Activated CD4-positive, alpha-beta memory T cell treated with anti-CD3 and anti-CD28 coated beads for 36 hours (primary cell): ENCODE measurements around the gene PDE4B. TPM values are rescaled to one million over a fixed set of nuclear protein-coding genes. Genes with fewer than 3 reads are reported as not detected.

Experiments
- CTCF ChIA-PET: fragments of 350-600 bp; sonication (Branson Sonifier 250); formaldehyde crosslinking; loops from one replicate; lab custom pipeline; 2021; ENCODE audit warnings: antibody characterized with exemption, inconsistent platforms; lab: Charles Lee
- POLR2A ChIA-PET: fragments of 350-600 bp; sonication (Branson Sonifier 250); formaldehyde crosslinking; loops from one replicate; lab custom pipeline; 2021; ENCODE audit warnings: antibody characterized with exemption; lab: Charles Lee
- DNase-seq: peaks from one replicate; pipeline ENCODE4 v3.0.0-alpha.2; 2020
- H3K27ac Mint-ChIP-seq: one replicate; pipeline ENCODE4 v1.8.0; 2021; ENCODE audit warnings: mixed read lengths
- H3K27me3 Mint-ChIP-seq: one replicate; pipeline ENCODE4 v1.8.0; 2021; ENCODE audit warnings: mixed read lengths
- H3K36me3 Mint-ChIP-seq: one replicate; pipeline ENCODE4 v1.8.0; 2021; ENCODE audit warnings: mixed read lengths
- H3K4me1 Mint-ChIP-seq: one replicate; pipeline ENCODE4 v1.8.0; 2021; ENCODE audit warnings: low read depth, mixed read lengths
- H3K4me3 Mint-ChIP-seq: one replicate; pipeline ENCODE4 v1.8.0; 2021; ENCODE audit warnings: mild to moderate bottlenecking, mixed read lengths
- H3K9me3 Mint-ChIP-seq: one replicate; pipeline ENCODE4 v1.8.0; 2021; ENCODE audit warnings: mixed read lengths
- intact Hi-C: fragments of 100-400 bp; cut with micrococcal nuclease; formaldehyde crosslinking; loops from one replicate; pipeline ENCODE4 v1.15.1; 2023
- total RNA-seq, 2 experiments: library from RNA; stranded (reverse); gene quantifications; one replicate each; pipeline ENCODE4 v1.2.3, GENCODE V29; 2021

Gene PDE4B
- total RNA-seq, 2 experiments from 2014 or later = 34.7 to 38.3 TPM

GRCh38 chr1:66360285-66360724 lies 567.6 kb downstream of the PDE4B start:
- Mint-ChIP-seq H3K27me3 (no peaks in the 10 kb centered on the region), H3K36me3 (peaks cover 75% of the 10 kb centered on the region), H3K27ac (no peak overlapping the region), H3K9me3 (no peaks in the 10 kb centered on the region), H3K4me1 (peaks cover 83% of the 10 kb centered on the region), H3K4me3 (no peak overlapping the region)
- intact Hi-C loops = loop anchor here (1.0 kb wide), 1 partner anchor 8 kb away; no protein-coding TSS in a partner anchor
- no peak for DNase-seq
- POLR2A ChIA-PET = interaction anchor here (1.5 kb wide), 2 partner anchors 10 to 11 kb away, joined by 3 to 4 read pairs; no protein-coding TSS in a partner anchor
- CTCF ChIA-PET = interaction anchor here (0.7 to 12.3 kb wide), 11 partner anchors 10 to 107 kb away, joined by 3 to 110 read pairs (median 5); no protein-coding TSS in a partner anchor

- peaks cover 82% of the 10 kb centered on the region for H3K36me3 Mint-ChIP-seq
- peaks cover 80% of the 10 kb centered on the region for H3K4me1 Mint-ChIP-seq
- H3K4me3 Mint-ChIP-seq = no peak overlapping the region
- H3K27ac Mint-ChIP-seq = peak overlapping the region; percentile 68
- POLR2A ChIA-PET = interaction anchor here (0.6 to 2.1 kb wide), 12 partner anchors 9 to 1364 kb away, joined by 3 to 26 read pairs (median 4); no protein-coding TSS in a partner anchor
- CTCF ChIA-PET = interaction anchor here (0.5 to 12.3 kb wide), 8 partner anchors 10 to 470 kb away, joined by 3 to 110 read pairs (median 7); no protein-coding TSS in a partner anchor
- H3K9me3 Mint-ChIP-seq = no peaks in the 10 kb centered on the region
- intact Hi-C loops = no loop called here
- DNase-seq = peak; percentile 39
- no peaks in the 10 kb centered on the region for H3K27me3 Mint-ChIP-seq
Measured at GRCh38 chr1:66364578-66365391, 572.1 kb downstream of the PDE4B start.

- Mint-ChIP-seq H3K4me1 (peaks cover 78% of the 10 kb centered on the region), H3K4me3 (no peak overlapping the region)
- POLR2A ChIA-PET = interaction anchor here (1.0 to 2.1 kb wide), 8 partner anchors 9 to 554 kb away, joined by 3 to 26 read pairs (median 6); no protein-coding TSS in a partner anchor
Measured at GRCh38 chr1:66365635-66366034, 572.9 kb downstream of the PDE4B start.

GRCh38 chr1:66366634-66367033 lies 573.9 kb downstream of the PDE4B start:
- ChIA-PET CTCF (interaction anchor here (0.7 to 12.3 kb wide), 11 partner anchors 9 to 407 kb away, joined by 3 to 110 read pairs (median 9); no protein-coding TSS in a partner anchor), POLR2A (interaction anchor here (1.2 to 2.2 kb wide), 5 partner anchors 10 to 85 kb away, joined by 3 to 18 read pairs (median 5); no protein-coding TSS in a partner anchor)
- H3K27me3 Mint-ChIP-seq = no peaks in the 10 kb centered on the region
- intact Hi-C loops = loop anchor here (1.0 kb wide), 1 partner anchor 15 kb away; no protein-coding TSS in a partner anchor
- H3K4me3 Mint-ChIP-seq = no peak overlapping the region
- no peak for DNase-seq
- H3K27ac Mint-ChIP-seq = peak overlapping the region; percentile 79
- peaks cover 81% of the 10 kb centered on the region for H3K4me1 Mint-ChIP-seq
- H3K36me3 Mint-ChIP-seq = peaks cover 86% of the 10 kb centered on the region
- H3K9me3 Mint-ChIP-seq = no peaks in the 10 kb centered on the region

More at GRCh38 chr1:66365635-66366034, 572.9 kb downstream of the PDE4B start:
- Mint-ChIP-seq H3K27me3 (no peaks in the 10 kb centered on the region), H3K36me3 (peaks cover 84% of the 10 kb centered on the region), H3K9me3 (no peaks in the 10 kb centered on the region), H3K27ac (peak overlapping the region; percentile 52)
- CTCF ChIA-PET = interaction anchor here (0.5 to 12.3 kb wide), 8 partner anchors 8 to 123 kb away, joined by 3 to 110 read pairs (median 14); no protein-coding TSS in a partner anchor
- DNase-seq = no peak
- intact Hi-C loops = no loop called here

- POLR2A ChIA-PET = interaction anchor here (0.9 to 2.2 kb wide), 8 partner anchors 10 to 85 kb away, joined by 3 to 18 read pairs (median 4); no protein-coding TSS in a partner anchor
- CTCF ChIA-PET = interaction anchor here (0.7 to 12.3 kb wide), 10 partner anchors 16 to 408 kb away, joined by 3 to 110 read pairs (median 10); no protein-coding TSS in a partner anchor
- H3K4me1 Mint-ChIP-seq = peaks cover 81% of the 10 kb centered on the region
- peaks cover 86% of the 10 kb centered on the region for H3K36me3 Mint-ChIP-seq
- peak overlapping the region; percentile 79 for H3K27ac Mint-ChIP-seq
- intact Hi-C loops = loop anchor here (1.0 kb wide), 1 partner anchor 16 kb away; no protein-coding TSS in a partner anchor
- peak overlapping the region; percentile 6 for H3K4me3 Mint-ChIP-seq
- no peak for DNase-seq
- no peaks in the 10 kb centered on the region for H3K27me3 Mint-ChIP-seq
- no peaks in the 10 kb centered on the region for H3K9me3 Mint-ChIP-seq
Measured at GRCh38 chr1:66367369-66367768, 574.7 kb downstream of the PDE4B start.

- Mint-ChIP-seq H3K27ac (peak overlapping the region; percentile 64), H3K4me1 (peaks cover 85% of the 10 kb centered on the region), H3K36me3 (peaks cover 87% of the 10 kb centered on the region), H3K4me3 (no peak overlapping the region), H3K27me3 (no peaks in the 10 kb centered on the region), H3K9me3 (no peaks in the 10 kb centered on the region)
- ChIA-PET POLR2A (interaction anchor here (0.9 to 2.2 kb wide), 6 partner anchors 15 to 68 kb away, joined by 3 to 18 read pairs (median 4); no protein-coding TSS in a partner anchor), CTCF (interaction anchor here (1.1 to 12.3 kb wide), 6 partner anchors 17 to 125 kb away, joined by 3 to 110 read pairs (median 21); no protein-coding TSS in a partner anchor)
- intact Hi-C loops = no loop called here
- DNase-seq = no peak
Measured at GRCh38 chr1:66368261-66368660, 575.6 kb downstream of the PDE4B start.

- H3K27ac Mint-ChIP-seq = peak overlapping the region; percentile 89
- no peaks in the 10 kb centered on the region for H3K27me3 Mint-ChIP-seq
- DNase-seq = peak; percentile 43
- ChIA-PET CTCF (interaction anchor here (0.6 to 12.3 kb wide), 15 partner anchors 10 to 127 kb away, joined by 3 to 110 read pairs (median 5); no protein-coding TSS in a partner anchor), POLR2A (interaction anchor here (1.0 to 3.3 kb wide), 15 partner anchors 10 to 127 kb away, joined by 3 to 28 read pairs (median 11); no protein-coding TSS in a partner anchor)
- H3K9me3 Mint-ChIP-seq = no peaks in the 10 kb centered on the region
- peaks cover 88% of the 10 kb centered on the region for H3K4me1 Mint-ChIP-seq
- H3K4me3 Mint-ChIP-seq = peak overlapping the region; percentile 17
- H3K36me3 Mint-ChIP-seq = peaks cover 72% of the 10 kb centered on the region
- intact Hi-C loops = loop anchor here (1.0 to 10.0 kb wide), 4 partner anchors 20 to 1306 kb away; no protein-coding TSS in a partner anchor
Measured at GRCh38 chr1:66370462-66370971, 577.8 kb downstream of the PDE4B start.

GRCh38 chr1:66371233-66372005 lies 578.7 kb downstream of the PDE4B start:
- no peaks in the 10 kb centered on the region for H3K27me3 Mint-ChIP-seq
- POLR2A ChIA-PET = interaction anchor here (1.2 to 3.3 kb wide), 15 partner anchors 10 to 128 kb away, joined by 3 to 28 read pairs (median 11); no protein-coding TSS in a partner anchor

GRCh38 chr1:66372522-66373101 lies 579.9 kb downstream of the PDE4B start:
- H3K4me3 Mint-ChIP-seq = peak overlapping the region; percentile 9
- H3K27ac Mint-ChIP-seq = peak overlapping the region; percentile 99
- peak; percentile 45 for DNase-seq
- ChIA-PET CTCF (interaction anchor here (0.7 to 2.8 kb wide), 9 partner anchors 22 to 129 kb away, joined by 3 to 15 read pairs (median 3); no protein-coding TSS in a partner anchor), POLR2A (interaction anchor here (1.1 to 3.3 kb wide), 7 partner anchors 22 to 90 kb away, joined by 3 to 21 read pairs (median 13); no protein-coding TSS in a partner anchor)
- H3K9me3 Mint-ChIP-seq = no peaks in the 10 kb centered on the region
- intact Hi-C loops = loop anchor here (10.0 kb wide), 2 partner anchors 802 to 1308 kb away; no protein-coding TSS in a partner anchor
- H3K27me3 Mint-ChIP-seq = no peaks in the 10 kb centered on the region
- H3K4me1 Mint-ChIP-seq = peaks cover 82% of the 10 kb centered on the region
- peaks cover 51% of the 10 kb centered on the region for H3K36me3 Mint-ChIP-seq

More at GRCh38 chr1:66371233-66372005, 578.7 kb downstream of the PDE4B start:
- H3K4me3 Mint-ChIP-seq = peak overlapping the region; percentile 42
- CTCF ChIA-PET = interaction anchor here (0.6 to 12.3 kb wide), 13 partner anchors 11 to 128 kb away, joined by 3 to 110 read pairs (median 8); no protein-coding TSS in a partner anchor
- peak; percentile 53 for DNase-seq
- H3K4me1 Mint-ChIP-seq = peaks cover 88% of the 10 kb centered on the region
- intact Hi-C loops = loop anchor here (10.0 kb wide), 2 partner anchors 803 to 1307 kb away; no protein-coding TSS in a partner anchor
- H3K27ac Mint-ChIP-seq = peak overlapping the region; percentile 99
- H3K9me3 Mint-ChIP-seq = no peaks in the 10 kb centered on the region
- H3K36me3 Mint-ChIP-seq = peaks cover 63% of the 10 kb centered on the region
